Testis (tissue), 3 donors: ENCODE results near the gene CEP104. TPM values are rescaled to one million over a fixed set of nuclear protein-coding genes. Genes with fewer than 3 reads are reported as not detected.
"Not testable (repeated sequence)": the region's sequence is repeated elsewhere in the genome, so short reads cannot be mapped to it uniquely, and the experiment has no call there.

Experiments
- DNase-seq: peaks from one replicate; pipeline ENCODE4 v3.0.0-alpha.2; 2019
- H3K27ac ChIP-seq, 2 donors: fragments of 200-600 bp; sonication (generic); one replicate each; pipeline ENCODE4 v1.5.1; 2019
- H3K27me3 ChIP-seq: fragments of 200-600 bp; sonication (generic); one replicate; pipeline ENCODE4 v1.5.1; 2019
- H3K36me3 ChIP-seq: fragments of 200-600 bp; sonication (generic); one replicate; pipeline ENCODE4 v1.5.1; 2017; ENCODE audit warnings: low read depth; ENCODE audit errors: missing control alignments
- H3K4me1 ChIP-seq: fragments of 200-600 bp; sonication (generic); one replicate; pipeline ENCODE4 v1.5.1; 2019
- H3K4me3 ChIP-seq, 2 donors: fragments of 200-600 bp; sonication (generic); one replicate each; pipeline ENCODE4 v1.5.1; 2017 to 2019
- H3K9me3 ChIP-seq: fragments of 200-600 bp; sonication (generic); one replicate; pipeline ENCODE4 v1.5.1; 2017
- CTCF ChIP-seq, 3 experiments: fragments of 450-650 bp in 2 of 3; fragments of 200-600 bp in 1 of 3; sonication (generic) in 1 of 3; IDR thresholded peaks; one replicate each; pipeline ENCODE4 v1.5.1; 2016 to 2019; ENCODE audit warnings: antibody characterized with exemption in 3 of 3, mild to moderate bottlenecking in 2 of 3, moderate library complexity in 1 of 3
- POLR2A ChIP-seq: fragments of 450-650 bp; IDR thresholded peaks from one replicate; pipeline ENCODE4 v1.6.1; 2017; ENCODE audit warnings: antibody characterized with exemption, mild to moderate bottlenecking, moderate library complexity
- WGBS, 2 donors: methylation state at CpG; one replicate each; pipeline ENCODE4 v1.1.5; 2018; 5-methylcytosine and 5-hydroxymethylcytosine counted together
- intact Hi-C: fragments of 100-400 bp; cut with DNase I; formaldehyde crosslinking; loops from one replicate; pipeline ENCODE4 v1.15.1; 2023; ENCODE audit warnings: low total_unique reads
- polyA plus RNA-seq: library from polyadenylated mRNA; stranded (reverse); fragments of 350-450 nt; fragmentation: Illumina TruSeq; extraction: RNeasy Lipid Tissue Mini Kit (QIAGEN cat#74804); gene quantifications from one replicate; pipeline ENCODE4 v1.2.3, GENCODE V29; 2014; ENCODE audit warnings: low read depth, low replicate concordance; ENCODE audit not compliant: insufficient read depth
- total RNA-seq, 2 donors: library from RNA; depleted of rRNA; stranded (reverse); fragments of >200 nt; gene quantifications; one replicate each; pipeline ENCODE4 v1.2.3, GENCODE V29; 2016

CEP104 gene
- total and polyA plus RNA-seq, 3 donors from 2014 or later: 41.5 to 80.4 (median 55.1) TPM

GRCh38 chr1:3803905-3804626 is 52.9 kb downstream of the CEP104 start:
- WGBS, 2 donors: 64 to 70% methylated on average over 19 of the region's 19 CpGs
- Histone ChIP-seq H3K27me3 (no peaks in the 10 kb centered on the region), H3K4me3 (no peak overlapping the region), H3K9me3 (no peaks in the 10 kb centered on the region), H3K36me3 (no peaks in the 10 kb centered on the region), H3K4me1 (no peaks in the 10 kb centered on the region), H3K27ac (no peak overlapping the region)
- no peak for DNase-seq
- intact Hi-C loops: no loop called here
- no peak for TF ChIP-seq CTCF (IDR thresholded peaks at IDR 0.05)
- no peak for TF ChIP-seq POLR2A

GRCh38 chr1:3800795-3801194 is 56.2 kb downstream of the CEP104 start:
- H3K27ac ChIP-seq, H3K9me3 ChIP-seq, intact Hi-C loops, DNase-seq, H3K36me3 ChIP-seq, H3K27me3 ChIP-seq, H3K4me3 ChIP-seq, H3K4me1 ChIP-seq: not testable (repeated sequence)
- 73 to 74% methylated on average over 3 of the region's 3 CpGs for WGBS, 2 donors

GRCh38 chr1:3799976-3800685 is 56.9 kb downstream of the CEP104 start:
- no peak for TF ChIP-seq POLR2A
- no peak for TF ChIP-seq CTCF (IDR thresholded peaks at IDR 0.05)
- 68 to 80% methylated on average over 2 to 11 of the region's 11 CpGs for WGBS, 2 donors
- Histone ChIP-seq H3K36me3 (no peaks in the 10 kb centered on the region), H3K4me3 (no peak overlapping the region), H3K4me1 (peaks cover 8% of the 10 kb centered on the region), H3K9me3 (no peaks in the 10 kb centered on the region), H3K27me3 (no peaks in the 10 kb centered on the region), H3K27ac (no peak overlapping the region)
- no peak for DNase-seq
- intact Hi-C loops: no loop called here

- TF ChIP-seq POLR2A (no peak), CTCF (IDR thresholded peaks at IDR 0.05) (peak in 1 of 3 experiments; percentile 5)
- peak; percentile 97 for DNase-seq
- Histone ChIP-seq H3K36me3 (no peaks in the 10 kb centered on the region), H3K4me1 (peaks cover 26% of the 10 kb centered on the region), H3K27me3 (no peaks in the 10 kb centered on the region), H3K9me3 (no peaks in the 10 kb centered on the region), H3K27ac (no peak within 1 kb of the TSS), H3K4me3 (peak within 1 kb of the TSS; percentile 87 to 97)
- intact Hi-C loops: no loop called here
- 3 to 7% methylated on average over 21 to 39 of the region's 60 CpGs for WGBS, 2 donors
Observed at GRCh38 chr1:3796215-3797061, 60.6 kb downstream of the CEP104 start, which contains the start of gene LRRC47. TSS of gene LRRC47 (minus strand) at chr1:3796498. CDS start at chr1:3796476, 22 bp downstream.
